NCI-H2171 treated with DMSO at 0.1 percent for 48 hours (cell line): ENCODE measurements around the gene UBAP1.
"Not testable (repeated sequence)": the region's sequence is repeated elsewhere in the genome, so short reads cannot be mapped to it uniquely, and the experiment has no call there.

Experiments used
- DNase-seq: peaks from one replicate; lab custom pipeline; 2025; lab: John Stamatoyannopoulos, UW

Gene UBAP1

DNA sequence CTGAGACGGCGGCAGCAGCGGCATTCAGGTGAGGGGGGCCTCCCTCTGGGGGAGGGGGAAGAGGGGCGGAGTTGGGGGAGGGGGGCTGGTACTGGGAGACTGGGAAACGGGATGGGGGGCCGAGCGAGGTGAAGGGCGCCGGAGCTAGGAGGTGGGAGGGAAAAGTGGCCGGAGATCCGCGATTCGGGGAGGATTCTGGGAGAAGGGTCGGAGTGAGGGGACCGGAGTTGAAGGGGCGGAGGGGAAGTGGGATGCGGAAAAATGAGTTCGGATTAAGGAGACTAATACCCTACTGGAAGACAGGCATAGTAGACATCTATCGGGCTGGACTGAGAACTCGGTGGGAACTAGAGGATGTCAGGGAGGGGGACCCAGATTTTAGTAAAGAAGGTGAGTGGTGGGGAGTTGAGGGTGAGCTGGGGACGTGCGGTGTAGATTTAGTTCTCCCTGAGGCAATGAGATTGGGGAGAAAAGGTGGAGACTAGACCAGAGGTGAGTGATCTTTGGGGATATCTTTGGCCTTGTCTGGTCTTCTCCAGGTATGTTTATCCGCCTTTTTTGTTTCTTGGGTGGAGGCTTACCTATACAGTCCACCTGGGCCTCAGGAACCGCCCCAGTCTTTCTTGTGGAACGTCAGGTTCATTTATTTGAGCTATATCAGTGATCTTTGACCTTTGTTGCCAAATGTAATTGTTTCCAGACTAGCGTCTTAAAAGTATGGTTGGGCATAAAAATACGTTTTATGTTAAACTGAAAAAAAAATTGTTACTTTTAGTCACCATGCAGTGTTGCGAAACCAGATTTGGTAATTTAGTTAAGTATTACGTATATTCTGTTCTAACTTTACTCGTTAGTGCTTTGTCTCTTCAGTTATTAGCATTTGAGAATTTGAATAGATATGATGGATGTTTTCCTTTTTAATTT, 632 bp downstream of the UBAP1 start:
- peak; percentile 45 for DNase-seq

GRCh38 chr9:34185778-34186551, 7.1 kb downstream of the UBAP1 start:
- no peak for DNase-seq

DNA sequence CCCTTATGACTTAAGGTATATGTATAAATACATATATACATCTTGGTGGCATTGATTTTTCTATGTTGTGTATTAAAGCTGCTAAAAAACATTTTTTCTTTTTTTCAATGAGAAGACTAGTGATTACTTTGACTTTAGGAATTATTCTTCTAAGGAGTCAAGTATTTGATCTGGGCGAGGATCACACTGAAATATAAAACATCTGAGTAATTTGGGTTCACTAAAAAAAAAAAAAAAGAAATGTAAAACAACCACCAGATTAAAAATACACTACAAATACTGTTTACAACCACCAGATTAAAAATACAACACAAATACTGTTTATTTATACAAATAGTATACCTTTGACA, 9.0 kb downstream of the UBAP1 start:
- DNase-seq: no peak

- no peak for DNase-seq
These were observed 12.4 kb downstream of the UBAP1 start for GRCh38 chr9:34190996-34191892.

GRCh38 chr9:34195143-34195542, 16.3 kb downstream of the UBAP1 start:
- DNase-seq: no peak

DNA sequence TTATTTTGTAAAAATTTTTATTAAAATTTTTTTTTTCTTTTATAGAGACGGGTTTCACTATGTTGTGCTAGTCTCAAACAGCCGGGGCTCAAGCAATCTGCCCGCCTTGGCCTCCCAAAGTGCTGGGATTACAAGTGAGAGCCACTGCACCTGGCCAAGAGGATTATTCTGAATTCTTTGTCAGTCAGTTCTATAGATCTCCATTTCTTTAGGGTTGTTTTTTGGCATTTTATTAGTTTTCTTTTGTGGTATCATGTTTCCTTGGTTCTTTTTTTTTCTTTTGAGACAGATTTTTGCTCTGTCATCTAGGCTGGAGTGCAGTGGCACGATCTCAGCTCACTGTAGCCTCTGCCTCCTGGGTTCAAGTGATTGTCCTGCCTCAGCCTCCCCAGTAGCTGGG, 18.4 kb downstream of the UBAP1 start:
- DNase-seq: not testable (repeated sequence)

GRCh38 chr9:34197756-34198711, 19.2 kb downstream of the UBAP1 start:
- no peak for DNase-seq

DNA sequence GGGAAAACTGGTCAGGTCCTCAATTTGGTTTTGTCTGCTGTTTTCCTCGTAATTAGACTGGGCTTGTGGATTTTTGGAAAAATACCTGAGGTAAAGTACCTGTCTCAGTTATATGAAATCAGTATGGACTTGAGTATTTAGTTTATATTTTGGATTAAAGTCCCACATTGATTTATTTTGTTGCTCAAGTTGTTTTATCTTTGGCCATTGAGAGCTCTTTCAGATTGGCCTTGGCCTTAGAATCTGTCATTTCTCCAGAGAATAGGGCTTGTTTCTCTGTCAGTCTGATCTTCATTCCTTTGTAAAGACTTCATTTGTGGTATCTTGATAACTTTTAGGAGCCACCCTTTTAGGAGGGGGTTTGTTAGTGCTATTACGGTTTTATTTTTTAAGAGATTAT, 21.2 kb downstream of the UBAP1 start:
- no peak for DNase-seq

- no peak for DNase-seq
These were observed 24.6 kb downstream of the UBAP1 start for GRCh38 chr9:34203275-34203991.

DNA sequence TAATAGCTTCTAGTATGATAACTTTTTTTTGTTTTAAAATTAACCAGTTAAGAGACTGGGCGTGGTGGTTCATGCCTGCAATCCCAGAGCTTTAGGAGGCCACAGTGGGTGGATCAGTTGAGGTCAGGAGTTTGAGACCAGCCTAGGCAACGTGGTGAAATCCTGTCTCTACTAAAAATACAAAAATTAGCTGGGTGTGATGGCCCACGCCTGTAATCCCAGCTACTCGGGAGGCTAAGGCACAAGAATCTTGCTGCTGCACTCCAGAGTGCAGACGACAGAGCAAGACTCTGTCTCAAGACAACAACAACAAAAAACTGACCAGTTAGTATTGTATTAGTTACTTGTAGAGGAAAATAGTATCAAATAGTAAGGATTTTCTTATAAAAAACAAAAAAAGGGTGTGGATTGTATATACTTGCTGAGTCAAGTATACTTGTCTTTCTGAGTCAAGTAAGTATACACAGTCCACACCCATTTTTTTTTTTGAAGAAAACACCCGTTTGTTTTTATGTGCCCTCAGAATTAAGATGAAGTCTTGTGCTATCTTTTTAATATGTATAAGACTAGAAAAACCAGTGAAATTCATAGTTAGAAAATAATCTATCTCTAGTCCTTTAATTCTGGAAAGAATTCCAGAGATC, 25.3 kb downstream of the UBAP1 start:
- no peak for DNase-seq

DNA sequence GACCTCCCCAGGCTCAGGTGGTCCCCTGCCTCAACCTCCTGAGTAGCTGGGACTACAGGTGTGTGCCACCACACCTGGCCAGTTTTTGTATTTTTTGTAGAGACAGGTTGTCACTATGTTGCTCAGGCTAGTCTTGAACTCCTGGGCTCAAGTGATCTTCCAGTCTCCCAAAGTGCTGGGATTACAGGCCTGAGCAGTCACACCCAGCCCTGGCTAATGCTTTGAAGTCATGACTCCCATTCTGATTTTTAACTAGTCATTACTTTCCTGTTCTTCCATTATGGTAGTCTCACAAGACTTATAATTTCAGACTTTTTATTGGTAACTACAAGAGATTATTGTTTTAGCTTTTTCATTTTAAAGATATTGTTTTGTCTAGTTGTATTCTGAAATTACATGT, 26.3 kb downstream of the UBAP1 start:
- no peak for DNase-seq

- no peak for DNase-seq
These were observed 27.7 kb downstream of the UBAP1 start for GRCh38 chr9:34206561-34206960.

- no peak for DNase-seq
These were observed 32.6 kb downstream of the UBAP1 start for GRCh38 chr9:34211395-34211794.

DNA sequence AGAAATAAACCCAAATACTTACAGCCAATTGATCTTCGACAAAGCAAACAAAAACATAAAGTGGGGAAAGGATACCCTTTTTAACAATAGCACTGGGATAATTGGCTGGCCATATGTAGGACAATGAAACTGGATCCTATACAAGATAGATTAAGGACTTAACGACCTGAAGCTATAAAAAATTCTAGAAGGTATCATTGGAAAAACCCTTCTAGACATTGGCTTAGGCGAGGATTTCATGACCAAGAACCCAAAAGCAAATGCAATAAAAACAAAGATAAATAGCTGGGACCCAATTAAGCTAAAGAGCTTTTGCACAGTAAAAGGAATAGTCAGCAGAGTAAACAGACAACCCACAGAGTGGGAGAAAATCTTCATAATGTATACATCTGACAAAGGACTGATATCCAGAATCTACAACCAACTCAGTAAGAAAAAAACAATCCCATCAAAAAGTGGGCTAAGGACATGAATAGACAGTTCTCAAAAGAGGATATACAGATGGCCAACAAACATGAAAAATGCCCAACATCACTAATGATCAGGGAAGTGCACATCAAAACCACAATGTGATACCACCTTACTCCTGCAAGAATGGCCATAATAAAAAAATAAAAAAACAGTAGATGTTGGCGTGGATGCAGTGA, 35.6 kb downstream of the UBAP1 start:
- DNase-seq: not testable (repeated sequence)

GRCh38 chr9:34216325-34216724, 37.5 kb downstream of the UBAP1 start:
- no peak for DNase-seq

DNA sequence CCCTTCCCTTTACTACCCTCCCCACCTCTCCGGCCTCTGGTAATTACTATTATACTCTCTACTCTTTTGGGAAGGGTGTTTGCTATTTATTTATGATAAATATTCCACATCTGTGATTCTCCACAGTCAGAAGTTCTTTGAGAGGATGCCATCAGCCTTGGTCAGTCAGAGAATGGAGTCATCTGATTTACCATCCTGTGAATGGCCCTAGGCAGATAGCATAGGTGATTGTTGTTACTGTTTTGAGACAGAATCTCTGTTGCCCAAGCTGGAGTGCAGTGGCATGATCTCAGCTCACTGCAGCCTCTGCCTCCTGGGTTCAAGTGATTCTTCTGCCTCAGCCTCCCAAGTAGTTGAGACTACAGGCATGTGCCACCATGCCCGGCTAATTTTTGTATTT, 38.2 kb downstream of the UBAP1 start:
- DNase-seq: not testable (repeated sequence)

- DNase-seq: no peak
These were observed 39.6 kb downstream of the UBAP1 start for GRCh38 chr9:34218446-34218845.

- no peak for DNase-seq
These were observed 40.6 kb downstream of the UBAP1 start for GRCh38 chr9:34219421-34219820.

DNA sequence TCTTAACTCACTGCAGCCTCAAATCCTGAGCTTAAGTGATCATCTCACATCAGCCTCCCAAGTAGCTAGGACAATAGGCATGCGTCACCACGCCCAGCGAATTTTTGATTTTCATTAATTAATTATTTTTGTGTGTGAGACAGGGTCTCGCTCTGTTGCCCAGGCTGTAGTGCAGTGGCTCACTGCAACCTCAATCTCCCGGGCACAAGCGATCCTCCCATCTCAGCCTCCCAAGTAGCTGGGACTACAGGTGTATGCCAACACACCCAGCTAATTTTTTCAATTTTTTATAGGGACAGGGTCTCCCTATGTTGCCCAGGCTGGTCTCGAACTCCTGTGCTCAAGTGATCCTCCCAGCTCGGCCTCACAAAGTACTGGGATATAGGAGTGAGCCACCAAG, 41.4 kb downstream of the UBAP1 start:
- no peak for DNase-seq
